Hepatic stellate cell (primary cell): ENCODE measurements around the gene LRRC38.

Source experiments
- DNase-seq: peaks from one replicate; pipeline ENCODE4 v3.0.0; 2011; ENCODE audit warnings: low spot score

The LRRC38 gene

GRCh38 chr1:13517193-13517812 is 3.5 kb upstream of the LRRC38 start:
- DNase-seq, result no peak

GRCh38 chr1:13516606-13517005 is 2.8 kb upstream of the LRRC38 start:
- DNase-seq, result no peak

GRCh38 chr1:13514821-13515220 is 1.0 kb upstream of the LRRC38 start:
- DNase-seq, result no peak

- DNase-seq, result no peak
Observed at GRCh38 chr1:13513063-13513894, 524 bp downstream of the LRRC38 start.

GRCh38 chr1:13512472-13512871 is 1.3 kb downstream of the LRRC38 start:
- DNase-seq, result no peak

- no peak for DNase-seq
Observed at GRCh38 chr1:13510499-13510898, 3.3 kb downstream of the LRRC38 start.

- no peak for DNase-seq
Observed at GRCh38 chr1:13507075-13507474, 6.7 kb downstream of the LRRC38 start.

- DNase-seq, result no peak
Observed at GRCh38 chr1:13505020-13505419, 8.8 kb downstream of the LRRC38 start.

- no peak for DNase-seq
Observed at GRCh38 chr1:13500806-13501205, 13.0 kb downstream of the LRRC38 start.

GRCh38 chr1:13499422-13499821 is 14.4 kb downstream of the LRRC38 start:
- DNase-seq, result no peak

GRCh38 chr1:13498553-13498952 is 15.2 kb downstream of the LRRC38 start:
- no peak for DNase-seq

GRCh38 chr1:13495186-13495585 is 18.6 kb downstream of the LRRC38 start:
- DNase-seq, result no peak

GRCh38 chr1:13494712-13495111 is 19.1 kb downstream of the LRRC38 start:
- DNase-seq, result no peak

GRCh38 chr1:13494025-13494424 is 19.8 kb downstream of the LRRC38 start:
- DNase-seq, result no peak

GRCh38 chr1:13492711-13493110 is 21.1 kb downstream of the LRRC38 start:
- DNase-seq, result no peak

GRCh38 chr1:13487957-13488356 is 25.8 kb downstream of the LRRC38 start:
- DNase-seq, result no peak

GRCh38 chr1:13487143-13487868 is 26.5 kb downstream of the LRRC38 start:
- DNase-seq, result no peak

GRCh38 chr1:13483946-13484345 is 29.9 kb downstream of the LRRC38 start:
- no peak for DNase-seq

GRCh38 chr1:13482600-13482999 is 31.2 kb downstream of the LRRC38 start:
- DNase-seq, result no peak

- DNase-seq, result no peak
Observed at GRCh38 chr1:13479171-13479856, 34.5 kb downstream of the LRRC38 start.

GRCh38 chr1:13478692-13479091 is 35.1 kb downstream of the LRRC38 start:
- no peak for DNase-seq

GRCh38 chr1:13469343-13469742 is 44.5 kb downstream of the LRRC38 start:
- no peak for DNase-seq
